Heart left ventricle (tissue), 13 donors: ENCODE results near the gene RIC8A.
"Not testable (repeated sequence)": the region's sequence is repeated elsewhere in the genome, so short reads cannot be mapped to it uniquely, and the experiment has no call there.

ENCODE experiments used
- POLR2A ChIP-seq, 2 donors: fragments of 450-650 bp; IDR thresholded peaks; one replicate each; pipeline ENCODE4 v1.6.1; 2017; ENCODE audit warnings: antibody characterized with exemption in 2 of 2, mild to moderate bottlenecking in 2 of 2, moderate library complexity in 2 of 2
- TF ChIP-seq, protein P1 (sequence below), 12 donors: fragments of 200-600 bp; sonication (generic) in 4 of 12; IDR thresholded peaks; one replicate each; pipeline versions ENCODE4 v1.5.0 to v1.8.0; 2018 to 2022; ENCODE audit warnings: antibody characterized with exemption in 12 of 12, mild to moderate bottlenecking in 5 of 12
- donor health status: ischemic (EF 13 %, LVEDD 7.1; RV severe dilation, severe dysfunction).
- donor health status: DM: no; HTN: yes; CAD: no.
- donor health status: DM: no; HTN: no; CAD: no.
- donor health status: ischemic (EF 25% LVEDD 6.9; RV normal size, moderate dysfunction).
- donor health status: ischemic (EF 25% LVEDD 5.7; RV mildly dilated, moderate dysfunction).
- donor health status: ischemic (EF 35%, LVEDD 5.7; RV mildly dilated, moderate dysfunction).
- donor health status: nonischemic (EF 11% LVEDD 7.7; RV severe dilation, severe dysfunction).
- donor health status: DM: yes; HTN: yes; CAD: no.
- donor health status: PGD.
- donor health status: ischemic (EF 29% LVEDD 5.4; RV normal size, mild dysfunction).
- donor health status: nonischemic (EF 23%, LVEDD 6.1; RV moderate dilation, normal function).

DNA sequence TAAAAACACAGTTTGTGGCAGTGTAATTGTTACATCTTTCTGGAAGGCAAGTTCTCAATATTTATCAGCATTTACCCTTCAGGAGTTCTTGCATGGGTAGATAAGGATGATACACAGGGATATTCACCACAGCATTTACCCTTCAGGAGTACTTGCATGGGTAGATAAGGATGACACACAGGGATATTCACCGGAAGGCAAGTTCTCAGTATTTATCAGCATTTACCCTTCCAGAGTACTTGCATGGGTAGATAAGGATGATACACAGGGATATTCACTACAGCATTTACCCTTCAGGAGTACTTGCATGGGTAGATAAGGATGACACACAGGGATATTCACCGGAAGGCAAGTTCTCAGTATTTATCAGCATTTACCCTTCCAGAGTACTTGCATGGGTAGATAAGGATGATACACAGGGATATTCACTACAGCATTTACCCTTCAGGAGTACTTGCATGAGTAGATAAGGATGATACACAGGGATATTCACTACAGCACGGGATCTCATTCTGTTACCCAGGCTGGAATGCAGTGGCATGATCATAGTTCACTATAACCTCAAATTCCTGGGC is 13.2 kb downstream of the RIC8A start:
- TF ChIP-seq, protein P1, sequence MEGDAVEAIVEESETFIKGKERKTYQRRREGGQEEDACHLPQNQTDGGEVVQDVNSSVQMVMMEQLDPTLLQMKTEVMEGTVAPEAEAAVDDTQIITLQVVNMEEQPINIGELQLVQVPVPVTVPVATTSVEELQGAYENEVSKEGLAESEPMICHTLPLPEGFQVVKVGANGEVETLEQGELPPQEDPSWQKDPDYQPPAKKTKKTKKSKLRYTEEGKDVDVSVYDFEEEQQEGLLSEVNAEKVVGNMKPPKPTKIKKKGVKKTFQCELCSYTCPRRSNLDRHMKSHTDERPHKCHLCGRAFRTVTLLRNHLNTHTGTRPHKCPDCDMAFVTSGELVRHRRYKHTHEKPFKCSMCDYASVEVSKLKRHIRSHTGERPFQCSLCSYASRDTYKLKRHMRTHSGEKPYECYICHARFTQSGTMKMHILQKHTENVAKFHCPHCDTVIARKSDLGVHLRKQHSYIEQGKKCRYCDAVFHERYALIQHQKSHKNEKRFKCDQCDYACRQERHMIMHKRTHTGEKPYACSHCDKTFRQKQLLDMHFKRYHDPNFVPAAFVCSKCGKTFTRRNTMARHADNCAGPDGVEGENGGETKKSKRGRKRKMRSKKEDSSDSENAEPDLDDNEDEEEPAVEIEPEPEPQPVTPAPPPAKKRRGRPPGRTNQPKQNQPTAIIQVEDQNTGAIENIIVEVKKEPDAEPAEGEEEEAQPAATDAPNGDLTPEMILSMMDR (IDR thresholded peaks at IDR 0.05) = not testable (repeated sequence)
- TF ChIP-seq POLR2A (IDR thresholded peaks at IDR 0.05) = not testable (repeated sequence)
